Trophoblast cell (in vitro differentiated cells and primary cell): Measurements from ENCODE around the gene BAIAP2.

Experiments used
- DNase-seq, 2 donors: peaks; one replicate each; pipeline ENCODE4 v3.0.0-alpha.2; 2016
- H2AFZ ChIP-seq: 2 replicates; pipeline ENCODE4 v1.6.1; 2013; ENCODE audit warnings: low read length, moderate library complexity, mild to moderate bottlenecking; ENCODE audit not compliant: insufficient read depth, poor library complexity
- H2AK5ac ChIP-seq: 2 replicates; pipeline ENCODE4 v1.6.1; 2013; ENCODE audit warnings: mild to moderate bottlenecking, low read length
- H2BK120ac ChIP-seq: 2 replicates; pipeline ENCODE4 v1.6.1; 2013; ENCODE audit warnings: low read length, mild to moderate bottlenecking, moderate library complexity; ENCODE audit not compliant: insufficient read depth, poor library complexity
- H2BK12ac ChIP-seq: 2 replicates; pipeline ENCODE4 v1.6.1; 2013; ENCODE audit warnings: mild to moderate bottlenecking, low read length, moderate library complexity
- H2BK5ac ChIP-seq: 2 replicates; pipeline ENCODE4 v1.6.1; 2013; ENCODE audit warnings: low read length, low read depth, moderate library complexity, mild to moderate bottlenecking; ENCODE audit not compliant: poor library complexity
- H3K14ac ChIP-seq: 2 replicates; pipeline ENCODE4 v1.6.1; 2013; ENCODE audit warnings: mild to moderate bottlenecking, low read length
- H3K18ac ChIP-seq: 2 replicates; pipeline ENCODE4 v1.6.1; 2013; ENCODE audit warnings: mild to moderate bottlenecking, low read length
- H3K23ac ChIP-seq: 2 replicates; pipeline ENCODE4 v1.6.1; 2013; ENCODE audit warnings: low read length
- H3K27ac ChIP-seq: 2 replicates; pipeline ENCODE4 v1.5.1; 2013; ENCODE audit warnings: low read depth, mild to moderate bottlenecking, inconsistent platforms, low read length, moderate library complexity
- H3K27me3 ChIP-seq: 2 replicates; pipeline ENCODE4 v1.6.1; 2013; ENCODE audit warnings: inconsistent platforms, mild to moderate bottlenecking, low read length, moderate library complexity; ENCODE audit not compliant: insufficient read depth
- H3K36me3 ChIP-seq, 2 experiments: 1 replicate in 1 of 2; 2 replicates in 1 of 2; pipeline ENCODE4 v1.6.1; 2013; ENCODE audit warnings: low read length in 2 of 2, mild to moderate bottlenecking in 2 of 2, moderate library complexity in 1 of 2; ENCODE audit not compliant: insufficient read depth in 2 of 2, control insufficient read depth in 1 of 2
- H3K4ac ChIP-seq: 2 replicates; pipeline ENCODE4 v1.6.1; 2013; ENCODE audit warnings: low read depth, mild to moderate bottlenecking, low read length, moderate library complexity
- H3K4me1 ChIP-seq, 2 experiments: 1 replicate in 1 of 2; 2 replicates in 1 of 2; pipeline ENCODE4 v1.6.1; 2013; ENCODE audit warnings: low read length in 2 of 2, mild to moderate bottlenecking in 2 of 2, moderate library complexity in 1 of 2; ENCODE audit not compliant: insufficient read depth in 2 of 2, control insufficient read depth in 1 of 2
- H3K4me2 ChIP-seq: 2 replicates; pipeline ENCODE4 v1.6.1; 2013; ENCODE audit warnings: inconsistent platforms, mild to moderate bottlenecking, low read length, moderate library complexity
- H3K4me3 ChIP-seq: 2 replicates; pipeline ENCODE4 v1.5.1; 2013; ENCODE audit warnings: mild to moderate bottlenecking, low read depth, low read length, inconsistent platforms
- H3K79me1 ChIP-seq: one replicate; pipeline ENCODE4 v1.6.1; 2013; ENCODE audit warnings: low read length
- H3K79me2 ChIP-seq: 2 replicates; pipeline ENCODE4 v1.6.1; 2013; ENCODE audit warnings: low read length, mild to moderate bottlenecking; ENCODE audit not compliant: control insufficient read depth, insufficient read depth, poor library complexity
- H3K9ac ChIP-seq: 2 replicates; pipeline ENCODE4 v1.6.1; 2013; ENCODE audit warnings: mild to moderate bottlenecking, low read length
- H3K9me3 ChIP-seq: 2 replicates; pipeline ENCODE4 v1.6.1; 2013; ENCODE audit warnings: low read depth, mild to moderate bottlenecking, control low read depth, inconsistent platforms, low read length; ENCODE audit not compliant: insufficient read depth
- H4K12ac ChIP-seq: 2 replicates; pipeline ENCODE4 v1.6.1; 2013; ENCODE audit warnings: low read depth, mild to moderate bottlenecking, low read length, moderate library complexity
- H4K8ac ChIP-seq: 2 replicates; pipeline ENCODE4 v1.6.1; 2013; ENCODE audit warnings: low read depth, mild to moderate bottlenecking, low read length, moderate library complexity
- H4K91ac ChIP-seq: one replicate; pipeline ENCODE4 v1.6.1; 2013; ENCODE audit warnings: low read depth, mild to moderate bottlenecking, low read length, moderate library complexity
- WGBS: extraction: QIAGEN DNeasy Blood & Tissue Kit; methylation state at CpG from one replicate; pipeline ENCODE4 v1.1.7; 2013; ENCODE audit warnings: missing lambda C conversion rate; ENCODE audit not compliant: insufficient read length, insufficient coverage; ENCODE audit errors: extremely low coverage; 5-methylcytosine and 5-hydroxymethylcytosine counted together

BAIAP2 gene

DNA sequence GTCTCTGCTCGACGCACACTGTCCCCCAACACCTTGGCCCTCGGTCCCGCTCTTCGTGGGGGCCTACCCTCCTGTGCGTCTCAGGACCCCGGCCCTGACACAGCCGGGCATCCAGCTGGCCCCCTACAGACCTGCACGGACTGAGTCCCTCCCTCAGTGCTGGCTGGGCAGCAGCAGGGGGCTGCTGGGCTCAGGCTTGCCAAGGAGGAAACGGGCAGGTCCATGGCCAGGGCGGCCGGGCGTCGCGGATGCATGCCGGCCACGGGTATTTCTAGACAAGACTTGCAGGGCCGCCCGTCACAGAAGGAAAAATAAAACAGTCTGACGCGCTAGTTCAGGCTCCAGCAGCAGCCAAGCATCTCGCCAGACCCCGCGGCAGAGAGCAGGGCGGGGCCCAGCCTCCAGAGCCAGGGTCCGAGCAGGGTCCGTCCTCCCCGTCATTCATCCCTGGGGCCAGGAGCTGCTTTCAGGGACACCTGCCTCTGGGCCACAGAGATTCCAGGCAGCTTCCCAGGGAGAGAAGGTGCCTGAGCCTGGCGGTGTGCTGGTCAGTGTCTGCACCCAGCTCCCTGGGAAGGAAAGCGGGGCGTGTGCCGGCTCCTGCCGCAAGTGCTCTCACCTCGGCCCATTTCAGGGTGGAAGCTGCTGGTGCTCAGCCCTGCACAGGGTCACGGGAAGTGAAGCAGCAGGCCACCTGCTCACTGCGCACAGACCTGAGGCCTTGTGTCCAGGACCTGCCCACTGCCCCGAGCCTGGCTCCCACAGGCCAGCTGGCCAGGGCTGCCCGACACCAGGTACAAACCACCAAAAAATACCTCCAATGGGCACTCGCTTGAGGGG, 123.1 kb downstream of the BAIAP2 start:
- H2BK5ac ChIP-seq, result no peak overlapping the region
- no peak for DNase-seq
- no peak overlapping the region for H2AFZ ChIP-seq
- H2BK12ac ChIP-seq, result no peak overlapping the region
- no peak overlapping the region for H3K4me2 ChIP-seq
- no peak overlapping the region for H2AK5ac ChIP-seq
- no peaks in the 10 kb centered on the region for H3K9me3 ChIP-seq
- WGBS, result no CpG with 5 or more reads among the region's 39 CpGs
- H3K23ac ChIP-seq, result no peak overlapping the region
- H4K12ac ChIP-seq, result no peak overlapping the region
- no peaks in the 10 kb centered on the region for H3K4me1 ChIP-seq
- H3K14ac ChIP-seq, result no peak overlapping the region
- no peak overlapping the region for H3K9ac ChIP-seq
- no peaks in the 10 kb centered on the region for H3K27me3 ChIP-seq
- no peak overlapping the region for H4K91ac ChIP-seq
- H3K27ac ChIP-seq, result no peak overlapping the region
- H3K18ac ChIP-seq, result no peak overlapping the region
- no peak overlapping the region for H4K8ac ChIP-seq
- no peaks in the 10 kb centered on the region for H3K36me3 ChIP-seq
- no peaks in the 10 kb centered on the region for H3K79me2 ChIP-seq
- no peak overlapping the region for H2BK120ac ChIP-seq
- no peaks in the 10 kb centered on the region for H3K79me1 ChIP-seq
- H3K4me3 ChIP-seq, result no peak overlapping the region
- no peak overlapping the region for H3K4ac ChIP-seq

DNA sequence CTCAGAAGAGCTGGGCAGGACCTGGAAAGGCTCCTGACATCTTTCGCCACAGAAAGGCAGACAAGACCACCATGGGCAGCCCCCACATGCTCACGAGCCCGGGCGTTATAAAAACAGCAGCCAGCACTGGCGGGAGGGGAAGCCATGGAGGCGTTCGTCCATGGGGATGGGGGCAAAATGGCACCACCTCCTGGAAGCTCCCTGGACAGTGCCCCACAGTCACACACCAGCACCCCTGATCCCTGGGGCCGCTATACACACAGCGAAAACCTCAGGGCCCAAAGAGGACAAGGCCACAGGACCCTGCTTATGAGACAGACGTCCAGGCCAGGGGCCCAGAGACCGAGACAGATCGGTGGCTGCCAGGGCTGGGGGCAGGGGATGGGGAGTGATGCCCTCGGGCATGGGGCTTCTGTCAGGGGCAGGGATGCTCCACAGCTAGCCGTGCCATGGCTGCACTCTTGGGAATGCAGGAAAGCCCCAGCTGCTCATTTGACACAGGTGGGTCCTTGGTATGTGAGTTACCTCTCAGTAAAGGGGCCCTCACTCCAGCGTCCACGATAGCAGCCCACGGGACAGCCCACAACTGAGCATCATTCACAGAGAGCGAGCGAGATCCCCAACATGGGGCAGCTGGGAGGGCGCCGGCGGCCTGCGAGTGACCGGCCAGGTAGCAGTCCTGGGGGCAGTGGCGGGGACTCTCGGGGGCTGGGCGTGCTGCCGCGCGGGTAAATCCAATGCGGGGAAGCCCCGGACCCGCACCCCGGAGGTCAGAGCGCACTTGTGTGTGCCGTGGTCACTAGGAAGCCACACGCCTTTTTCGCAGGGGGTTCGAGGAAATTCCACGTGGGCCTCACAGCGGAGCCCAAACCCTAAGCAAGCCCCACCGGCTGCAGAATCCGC, 124.0 kb downstream of the BAIAP2 start:
- Histone ChIP-seq H4K12ac (no peak overlapping the region), H2BK12ac (no peak overlapping the region), H3K36me3 (no peaks in the 10 kb centered on the region), H4K8ac (no peak overlapping the region), H3K18ac (no peak overlapping the region), H3K4me1 (no peaks in the 10 kb centered on the region), H4K91ac (no peak overlapping the region), H2AFZ (no peak overlapping the region), H3K27ac (no peak overlapping the region), H3K79me1 (no peaks in the 10 kb centered on the region), H2BK5ac (no peak overlapping the region), H3K27me3 (no peaks in the 10 kb centered on the region), H3K14ac (no peak overlapping the region), H3K4me3 (no peak overlapping the region), H3K9me3 (no peaks in the 10 kb centered on the region), H3K4ac (no peak overlapping the region), H3K9ac (no peak overlapping the region), H2BK120ac (no peak overlapping the region), H2AK5ac (no peak overlapping the region), H3K4me2 (no peak overlapping the region), H3K79me2 (no peaks in the 10 kb centered on the region), H3K23ac (no peak overlapping the region)
- DNase-seq, result no peak
- WGBS, result no CpG with 5 or more reads among the region's 43 CpGs

DNA sequence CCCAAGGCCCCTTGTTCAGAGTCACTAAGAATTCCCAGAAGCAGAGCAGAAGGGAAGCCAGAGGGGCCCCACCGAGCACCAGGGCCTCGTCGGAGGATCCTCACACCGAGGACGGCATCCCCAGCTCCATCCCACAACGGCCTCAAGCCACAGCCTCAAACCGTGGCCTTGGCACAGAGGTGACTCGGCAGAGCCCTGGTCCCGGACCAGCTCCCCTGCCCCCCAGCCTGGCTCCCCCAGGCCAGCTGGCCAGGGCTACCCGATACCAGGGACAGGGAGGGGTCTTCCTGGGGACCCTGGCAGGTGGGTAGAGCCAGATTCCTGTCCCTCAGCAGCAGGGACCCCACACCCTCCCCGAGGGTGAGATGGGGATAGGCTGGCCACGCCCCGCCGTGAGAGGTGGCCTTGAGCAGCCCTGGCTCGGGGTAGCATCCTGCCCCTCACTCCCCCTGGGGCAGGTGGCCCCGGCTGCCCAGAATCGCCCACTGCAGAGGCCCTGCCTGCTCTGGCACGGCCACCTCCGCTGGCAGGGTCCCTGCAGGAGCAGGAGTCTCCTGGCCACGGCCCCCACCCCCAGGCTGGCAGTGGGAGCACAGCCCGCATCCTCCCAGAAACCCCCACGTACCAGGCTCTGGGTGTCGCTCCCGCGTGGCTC, 124.8 kb downstream of the BAIAP2 start:
- Histone ChIP-seq H4K12ac (no peak overlapping the region), H3K4ac (no peak overlapping the region), H2AK5ac (no peak overlapping the region), H2AFZ (no peak overlapping the region), H3K36me3 (no peaks in the 10 kb centered on the region), H3K4me1 (no peaks in the 10 kb centered on the region), H3K27me3 (peaks cover 4% of the 10 kb centered on the region), H3K14ac (no peak overlapping the region), H4K8ac (no peak overlapping the region), H2BK5ac (no peak overlapping the region), H2BK120ac (no peak overlapping the region), H3K79me2 (no peaks in the 10 kb centered on the region), H2BK12ac (no peak overlapping the region), H3K79me1 (no peaks in the 10 kb centered on the region), H3K9me3 (no peaks in the 10 kb centered on the region), H3K27ac (no peak overlapping the region), H3K4me3 (no peak overlapping the region), H4K91ac (no peak overlapping the region), H3K9ac (no peak overlapping the region), H3K18ac (no peak overlapping the region), H3K4me2 (no peak overlapping the region), H3K23ac (no peak overlapping the region)
- WGBS, result no CpG with 5 or more reads among the region's 25 CpGs
- DNase-seq, result no peak

DNA sequence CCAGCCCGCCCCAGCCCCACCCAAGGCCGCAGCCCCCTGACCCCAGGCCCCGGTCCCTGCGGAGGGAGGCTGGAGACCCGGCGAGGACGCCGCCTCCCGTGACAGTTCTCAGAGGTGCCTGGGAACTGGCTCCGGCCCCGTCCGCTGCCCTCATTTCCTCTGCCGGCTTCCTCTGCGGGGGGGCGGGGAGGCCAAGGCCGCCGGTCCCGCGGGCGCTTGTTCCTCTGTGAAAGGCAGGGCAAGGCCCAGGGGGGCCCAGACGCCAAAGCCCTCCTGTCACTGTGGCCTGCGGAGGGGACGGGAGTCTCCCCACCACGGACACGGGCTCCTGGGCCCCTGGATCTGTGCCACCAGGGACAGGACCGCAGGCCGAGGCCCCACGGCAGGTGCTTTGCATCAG, 125.4 kb downstream of the BAIAP2 start:
- no CpG with 5 or more reads among the region's 28 CpGs for WGBS
- no peaks in the 10 kb centered on the region for H3K79me2 ChIP-seq
- no peak overlapping the region for H2AFZ ChIP-seq
- no peak overlapping the region for H3K9ac ChIP-seq
- no peak overlapping the region for H4K12ac ChIP-seq
- H3K4me2 ChIP-seq, result no peak overlapping the region
- H3K18ac ChIP-seq, result no peak overlapping the region
- no peak overlapping the region for H3K4ac ChIP-seq
- no peak overlapping the region for H2BK12ac ChIP-seq
- H2BK5ac ChIP-seq, result no peak overlapping the region
- H4K91ac ChIP-seq, result no peak overlapping the region
- no peak overlapping the region for H2BK120ac ChIP-seq
- H3K27me3 ChIP-seq, result peaks cover 8% of the 10 kb centered on the region
- no peaks in the 10 kb centered on the region for H3K4me1 ChIP-seq
- no peak overlapping the region for H2AK5ac ChIP-seq
- no peak for DNase-seq
- H3K14ac ChIP-seq, result no peak overlapping the region
- no peak overlapping the region for H3K4me3 ChIP-seq
- H3K27ac ChIP-seq, result no peak overlapping the region
- H4K8ac ChIP-seq, result no peak overlapping the region
- no peaks in the 10 kb centered on the region for H3K9me3 ChIP-seq
- H3K79me1 ChIP-seq, result no peaks in the 10 kb centered on the region
- H3K23ac ChIP-seq, result no peak overlapping the region
- no peaks in the 10 kb centered on the region for H3K36me3 ChIP-seq
